HL-60 (cell line): ENCODE results near the gene FGF10.

ENCODE experiments used
- DNase-seq, 2 experiments: peaks; one replicate each; pipeline ENCODE4 v3.0.0-alpha.2; 2010 to 2020; ENCODE audit warnings: low read depth in 1 of 2, low spot score in 1 of 2
- H3K27ac ChIP-seq: fragments of 250-450 bp; sonication (Bioruptor Pico); replicated peaks from 2 replicates; pipeline ENCODE4 v1.5.1; 2020; ENCODE audit warnings: mild to moderate bottlenecking, moderate library complexity
- H3K27me3 ChIP-seq: fragments of 250-450 bp; sonication (Bioruptor Pico); 2 replicates; pipeline ENCODE4 v1.5.1; 2021; ENCODE audit warnings: mild to moderate bottlenecking, moderate library complexity; ENCODE audit not compliant: insufficient read depth, poor library complexity, severe bottlenecking
- H3K4me3 ChIP-seq: replicated peaks from 2 replicates; pipeline ENCODE4 v1.5.1; 2011; ENCODE audit warnings: mild to moderate bottlenecking, control low read depth, low read length; ENCODE audit not compliant: insufficient read depth
- GABPA ChIP-seq: IDR thresholded peaks from 2 replicates; pipeline ENCODE4 v1.6.1; 2012; ENCODE audit warnings: low read depth
- POLR2AphosphoS5 ChIP-seq: IDR thresholded peaks from 2 replicates; pipeline ENCODE4 v1.6.1; 2012; ENCODE audit warnings: low read depth
- SPI1 ChIP-seq: IDR thresholded peaks from 2 replicates; pipeline ENCODE4 v1.6.1; 2012; ENCODE audit warnings: low read depth, mild to moderate bottlenecking, borderline replicate concordance
- TF ChIP-seq, protein P1 (sequence below): IDR thresholded peaks from one replicate; pipeline ENCODE4 v1.5.1; 2011; ENCODE audit warnings: low read length, control low read depth, inconsistent platforms; ENCODE audit not compliant: insufficient read depth
- TF ChIP-seq, protein P2 (sequence below): IDR thresholded peaks from 2 replicates; pipeline ENCODE4 v1.6.1; 2012; ENCODE audit warnings: low read depth; ENCODE audit not compliant: insufficient replicate concordance

Gene FGF10

DNA sequence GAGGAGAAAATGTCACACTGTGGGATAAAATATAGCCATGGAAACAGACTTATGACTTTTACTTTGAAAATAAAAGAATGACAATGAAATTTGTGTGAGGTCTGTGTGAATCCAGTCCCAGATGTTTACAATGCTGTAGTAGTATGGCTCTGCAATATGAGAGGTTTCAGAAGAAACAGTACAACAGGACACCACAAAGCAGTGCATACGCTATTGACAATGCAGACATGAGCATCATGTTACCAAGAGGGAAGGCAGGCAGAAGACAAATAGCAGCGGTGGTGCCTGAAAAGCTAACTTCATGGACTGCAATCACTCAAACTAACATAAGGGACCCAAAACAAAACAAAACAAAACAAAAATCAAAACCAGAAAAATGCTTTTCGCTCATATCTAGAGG, 1.8 kb downstream of the FGF10 start:
- H3K27me3 ChIP-seq, result peaks cover 44% of the 10 kb centered on the region
- H3K27ac ChIP-seq, result no peak overlapping the region
- no peak overlapping the region for H3K4me3 ChIP-seq
- no peak for TF ChIP-seq GABPA
- no peak for TF ChIP-seq POLR2AphosphoS5
- TF ChIP-seq, protein P1, sequence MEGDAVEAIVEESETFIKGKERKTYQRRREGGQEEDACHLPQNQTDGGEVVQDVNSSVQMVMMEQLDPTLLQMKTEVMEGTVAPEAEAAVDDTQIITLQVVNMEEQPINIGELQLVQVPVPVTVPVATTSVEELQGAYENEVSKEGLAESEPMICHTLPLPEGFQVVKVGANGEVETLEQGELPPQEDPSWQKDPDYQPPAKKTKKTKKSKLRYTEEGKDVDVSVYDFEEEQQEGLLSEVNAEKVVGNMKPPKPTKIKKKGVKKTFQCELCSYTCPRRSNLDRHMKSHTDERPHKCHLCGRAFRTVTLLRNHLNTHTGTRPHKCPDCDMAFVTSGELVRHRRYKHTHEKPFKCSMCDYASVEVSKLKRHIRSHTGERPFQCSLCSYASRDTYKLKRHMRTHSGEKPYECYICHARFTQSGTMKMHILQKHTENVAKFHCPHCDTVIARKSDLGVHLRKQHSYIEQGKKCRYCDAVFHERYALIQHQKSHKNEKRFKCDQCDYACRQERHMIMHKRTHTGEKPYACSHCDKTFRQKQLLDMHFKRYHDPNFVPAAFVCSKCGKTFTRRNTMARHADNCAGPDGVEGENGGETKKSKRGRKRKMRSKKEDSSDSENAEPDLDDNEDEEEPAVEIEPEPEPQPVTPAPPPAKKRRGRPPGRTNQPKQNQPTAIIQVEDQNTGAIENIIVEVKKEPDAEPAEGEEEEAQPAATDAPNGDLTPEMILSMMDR, result no peak
- no peak for TF ChIP-seq SPI1
- TF ChIP-seq, protein P2, sequence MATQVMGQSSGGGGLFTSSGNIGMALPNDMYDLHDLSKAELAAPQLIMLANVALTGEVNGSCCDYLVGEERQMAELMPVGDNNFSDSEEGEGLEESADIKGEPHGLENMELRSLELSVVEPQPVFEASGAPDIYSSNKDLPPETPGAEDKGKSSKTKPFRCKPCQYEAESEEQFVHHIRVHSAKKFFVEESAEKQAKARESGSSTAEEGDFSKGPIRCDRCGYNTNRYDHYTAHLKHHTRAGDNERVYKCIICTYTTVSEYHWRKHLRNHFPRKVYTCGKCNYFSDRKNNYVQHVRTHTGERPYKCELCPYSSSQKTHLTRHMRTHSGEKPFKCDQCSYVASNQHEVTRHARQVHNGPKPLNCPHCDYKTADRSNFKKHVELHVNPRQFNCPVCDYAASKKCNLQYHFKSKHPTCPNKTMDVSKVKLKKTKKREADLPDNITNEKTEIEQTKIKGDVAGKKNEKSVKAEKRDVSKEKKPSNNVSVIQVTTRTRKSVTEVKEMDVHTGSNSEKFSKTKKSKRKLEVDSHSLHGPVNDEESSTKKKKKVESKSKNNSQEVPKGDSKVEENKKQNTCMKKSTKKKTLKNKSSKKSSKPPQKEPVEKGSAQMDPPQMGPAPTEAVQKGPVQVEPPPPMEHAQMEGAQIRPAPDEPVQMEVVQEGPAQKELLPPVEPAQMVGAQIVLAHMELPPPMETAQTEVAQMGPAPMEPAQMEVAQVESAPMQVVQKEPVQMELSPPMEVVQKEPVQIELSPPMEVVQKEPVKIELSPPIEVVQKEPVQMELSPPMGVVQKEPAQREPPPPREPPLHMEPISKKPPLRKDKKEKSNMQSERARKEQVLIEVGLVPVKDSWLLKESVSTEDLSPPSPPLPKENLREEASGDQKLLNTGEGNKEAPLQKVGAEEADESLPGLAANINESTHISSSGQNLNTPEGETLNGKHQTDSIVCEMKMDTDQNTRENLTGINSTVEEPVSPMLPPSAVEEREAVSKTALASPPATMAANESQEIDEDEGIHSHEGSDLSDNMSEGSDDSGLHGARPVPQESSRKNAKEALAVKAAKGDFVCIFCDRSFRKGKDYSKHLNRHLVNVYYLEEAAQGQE, result no peak
- DNase-seq, result no peak

DNA sequence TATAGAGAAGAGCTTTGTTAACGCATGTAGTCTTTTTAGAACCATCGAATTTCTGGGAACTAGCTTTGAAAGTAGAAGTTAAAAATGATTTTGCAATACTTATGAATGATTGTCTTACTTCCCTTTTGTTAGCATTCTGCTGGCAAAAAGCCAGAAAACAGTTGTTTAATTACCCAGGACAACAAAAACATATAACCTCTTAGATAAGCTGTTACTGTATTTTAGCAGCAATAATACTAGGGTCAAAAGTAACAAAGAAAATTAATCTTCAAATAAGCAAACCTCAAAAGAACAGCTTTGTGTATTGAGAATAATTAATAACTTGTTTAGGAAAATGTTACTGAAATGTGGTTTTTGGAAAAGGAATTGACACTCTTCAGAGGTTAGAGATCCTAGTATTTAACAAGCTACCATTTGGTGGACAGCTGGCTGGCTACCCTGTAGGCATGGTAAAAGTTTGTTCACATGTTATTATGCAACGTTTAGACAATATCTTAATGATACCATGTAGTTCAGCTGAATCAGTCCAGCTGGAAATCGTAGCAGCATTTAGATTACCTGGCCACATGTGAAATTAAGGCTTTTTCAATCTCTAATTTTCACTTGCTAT, 3.8 kb downstream of the FGF10 start:
- peak; percentile 36 to 39 for DNase-seq
- Histone ChIP-seq H3K27ac (no peak overlapping the region), H3K27me3 (peaks cover 32% of the 10 kb centered on the region)

DNA sequence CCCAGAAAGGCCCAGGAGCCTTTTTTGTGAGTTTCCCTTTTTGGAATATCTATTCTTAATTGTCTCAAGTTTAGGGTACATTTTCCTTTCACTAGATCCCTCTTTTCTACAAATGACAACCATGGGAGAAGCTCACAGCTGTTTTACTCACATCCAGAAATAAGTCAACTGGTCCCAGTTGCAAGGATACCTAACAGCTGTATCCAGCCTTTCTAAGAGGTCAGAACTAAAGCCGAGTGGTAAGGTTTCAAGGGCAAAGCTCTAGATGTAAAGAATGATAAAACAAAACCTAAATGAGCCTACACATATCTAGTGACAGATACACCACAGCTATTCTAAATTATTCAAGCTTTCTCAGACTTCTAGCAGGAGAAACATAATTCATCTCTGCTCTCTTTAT, 4.4 kb downstream of the FGF10 start:
- no peak for DNase-seq
- H3K4me3 ChIP-seq, result no peak overlapping the region
- TF ChIP-seq POLR2AphosphoS5 (no peak), SPI1 (no peak), GABPA (no peak)
- TF ChIP-seq, protein P2, result no peak
- TF ChIP-seq, protein P1, result no peak
- peaks cover 28% of the 10 kb centered on the region for H3K27me3 ChIP-seq
- no peak overlapping the region for H3K27ac ChIP-seq

More for the DNA sequence above, 3.8 kb downstream of the FGF10 start:
- H3K4me3 ChIP-seq, result no peak overlapping the region
- TF ChIP-seq SPI1 (no peak), GABPA (no peak), POLR2AphosphoS5 (no peak)
- TF ChIP-seq, protein P2, result no peak
- TF ChIP-seq, protein P1, result no peak
